NCI-H2081 (cell line): Measurements from ENCODE around the gene SLC25A11.

Source experiments
- DNase-seq, 2 experiments: peaks; one replicate each; lab custom pipeline; 2025; lab: John Stamatoyannopoulos, UW

The SLC25A11 gene

GRCh38 chr17:4939796-4940554, at the start of gene SLC25A11, which contains the start of gene RNF167:
Gene SLC25A11 (minus strand): TSS chr17:4940046. CDS start chr17:4939910, 136 bp downstream.
Gene RNF167 (plus strand): TSS chr17:4940268. CDS start chr17:4940910, 642 bp downstream.
- DNase-seq = peak; percentile 93 to 96

DNA sequence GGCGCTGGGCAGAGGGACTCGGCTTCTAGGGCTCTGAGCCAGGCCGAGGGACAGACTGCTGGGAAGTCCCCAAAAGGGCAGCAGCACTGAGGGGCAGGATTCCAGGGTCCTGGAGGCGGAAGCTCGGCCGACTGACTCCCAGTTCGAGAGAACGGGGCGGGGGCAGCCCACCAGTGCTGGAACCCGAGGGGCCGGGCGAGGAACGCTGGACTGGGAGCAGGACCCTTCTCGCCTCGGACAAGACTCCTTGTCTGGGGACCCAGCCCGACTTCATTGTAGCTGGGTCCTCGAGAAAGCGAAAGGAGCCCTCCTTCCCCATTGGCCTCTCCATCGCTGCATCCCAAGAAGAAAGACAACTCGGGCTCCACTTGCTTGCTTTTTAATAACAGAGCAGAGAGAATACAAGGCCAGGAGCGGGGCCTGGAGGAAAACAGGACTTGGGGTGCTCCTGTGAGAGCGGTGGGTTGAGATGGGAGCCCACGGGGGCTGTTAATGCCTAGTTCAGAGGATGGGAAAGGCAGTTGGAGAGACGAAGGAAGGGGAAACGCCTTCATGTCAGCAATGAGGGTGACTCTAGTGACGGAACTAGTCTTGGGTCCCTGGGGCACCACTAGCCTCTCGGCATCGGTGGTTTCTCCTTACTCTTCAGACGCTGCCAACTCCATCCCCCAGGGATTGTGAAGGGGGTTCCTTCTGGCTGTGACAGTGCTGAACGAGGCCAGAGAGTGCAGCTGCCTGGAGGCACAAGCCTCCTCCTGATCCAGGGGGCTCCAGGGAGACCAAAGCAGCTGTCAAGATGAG, 48.1 kb upstream of the SLC25A11 start:
- no peak for DNase-seq

- DNase-seq = peak; percentile 68 to 79
These were observed 47.3 kb upstream of the SLC25A11 start, which contains the start of gene CAMTA2 for GRCh38 chr17:4986951-4987766. Gene CAMTA2 (minus strand): TSS chr17:4987675. CDS start chr17:4986222, 1,453 bp downstream.

- DNase-seq = no peak
These were observed 46.6 kb upstream of the SLC25A11 start for GRCh38 chr17:4986403-4986802.

DNA sequence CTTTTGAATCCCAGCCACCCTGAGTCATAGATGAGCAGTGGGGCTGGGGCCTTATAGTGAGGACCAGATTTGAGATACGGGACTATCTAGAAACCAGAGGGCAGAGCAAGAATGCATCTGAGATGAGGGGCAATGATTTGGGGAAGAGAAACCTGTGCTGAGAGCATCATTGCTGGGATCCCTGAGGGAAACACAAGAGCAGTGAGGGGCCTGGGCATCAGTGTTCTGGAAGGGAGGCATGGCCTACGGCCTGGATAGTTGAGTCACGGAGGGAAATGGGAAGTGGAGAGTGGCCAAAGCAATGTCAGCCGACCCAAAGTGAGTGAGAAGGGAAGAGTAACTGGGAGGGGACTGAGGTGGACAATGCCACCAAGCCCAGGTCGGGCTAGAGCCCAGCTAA, 42.5 kb upstream of the SLC25A11 start:
- DNase-seq = no peak

GRCh38 chr17:4980644-4981216, 40.9 kb upstream of the SLC25A11 start:
- peak; percentile 7 to 13 for DNase-seq

DNA sequence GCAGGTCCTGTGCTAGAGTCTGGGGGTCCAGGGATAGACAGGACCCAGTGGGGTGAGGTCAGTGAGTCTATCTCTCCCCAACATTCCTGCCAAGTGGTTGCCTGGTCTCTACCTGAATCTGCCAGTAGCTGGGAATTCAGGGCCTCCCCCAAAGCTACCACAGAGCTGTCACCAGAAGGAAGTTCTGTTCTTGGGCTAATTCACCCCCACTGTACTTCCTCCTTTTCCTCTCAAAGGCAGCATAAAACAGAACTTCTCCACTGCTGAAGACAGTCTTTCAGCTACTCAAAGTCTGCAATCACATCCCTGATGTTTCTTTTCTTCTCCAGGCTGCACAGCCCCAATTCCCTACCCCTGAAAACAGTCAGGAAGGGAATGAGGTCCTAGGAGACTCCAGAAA, 38.9 kb upstream of the SLC25A11 start:
- no peak for DNase-seq

GRCh38 chr17:4974115-4974670, 34.3 kb upstream of the SLC25A11 start:
- DNase-seq = no peak

- DNase-seq = no peak
These were observed 33.6 kb upstream of the SLC25A11 start for GRCh38 chr17:4973256-4974114.

- DNase-seq = no peak
These were observed 32.9 kb upstream of the SLC25A11 start for GRCh38 chr17:4972752-4973151.

GRCh38 chr17:4972322-4972721, 32.5 kb upstream of the SLC25A11 start:
- no peak for DNase-seq

DNA sequence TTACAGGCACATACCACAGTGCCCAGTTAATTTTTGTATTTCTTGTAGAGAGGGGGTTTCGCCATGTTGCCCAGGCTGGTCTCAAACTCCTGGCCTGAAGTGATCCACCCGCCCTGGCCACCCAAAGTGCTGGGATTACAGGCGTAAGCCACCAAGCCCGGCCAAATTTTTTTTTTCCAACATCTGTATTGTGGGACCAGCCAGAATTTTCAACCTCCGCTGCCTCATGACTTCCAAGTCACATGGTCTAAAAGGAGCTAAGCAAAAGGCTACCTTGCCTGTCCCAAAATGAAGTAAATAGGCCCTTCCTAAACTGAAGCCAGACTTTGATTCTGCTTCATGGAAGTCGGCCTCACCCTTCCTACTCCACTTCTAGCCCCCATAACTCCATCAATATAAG, 32.0 kb upstream of the SLC25A11 start:
- DNase-seq = no peak

GRCh38 chr17:4970273-4970672, 30.4 kb upstream of the SLC25A11 start:
- no peak for DNase-seq

DNA sequence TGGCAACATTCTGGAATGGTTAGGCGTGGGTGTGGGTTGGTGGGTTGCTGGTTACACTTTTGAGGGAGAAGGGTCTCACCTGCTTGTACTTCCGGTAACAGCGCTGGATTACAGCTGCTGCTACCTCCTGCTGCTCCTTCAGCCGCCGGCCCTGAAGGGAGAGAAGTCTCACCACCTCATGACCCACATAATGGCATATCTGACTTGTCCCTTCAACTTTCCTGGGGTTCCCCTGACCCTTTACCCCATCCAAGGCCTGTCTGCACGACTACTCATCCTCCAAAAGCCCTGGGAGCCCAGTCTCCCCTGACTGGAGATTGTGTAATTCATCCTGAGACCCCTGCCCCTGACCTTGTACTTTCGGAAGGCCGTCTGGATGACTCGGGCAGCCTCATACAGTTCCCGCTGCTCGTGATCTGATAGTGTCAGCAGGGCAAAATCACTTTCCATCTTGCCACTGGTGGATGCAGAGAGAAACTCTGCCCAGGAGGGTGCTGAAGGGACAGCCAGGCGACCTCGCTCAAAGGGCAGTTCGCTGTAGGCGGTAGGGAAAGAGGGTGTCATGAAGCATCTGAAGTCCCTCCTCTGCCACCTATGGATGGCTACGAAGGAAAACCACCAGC, 29.8 kb upstream of the SLC25A11 start:
- DNase-seq = no peak

DNA sequence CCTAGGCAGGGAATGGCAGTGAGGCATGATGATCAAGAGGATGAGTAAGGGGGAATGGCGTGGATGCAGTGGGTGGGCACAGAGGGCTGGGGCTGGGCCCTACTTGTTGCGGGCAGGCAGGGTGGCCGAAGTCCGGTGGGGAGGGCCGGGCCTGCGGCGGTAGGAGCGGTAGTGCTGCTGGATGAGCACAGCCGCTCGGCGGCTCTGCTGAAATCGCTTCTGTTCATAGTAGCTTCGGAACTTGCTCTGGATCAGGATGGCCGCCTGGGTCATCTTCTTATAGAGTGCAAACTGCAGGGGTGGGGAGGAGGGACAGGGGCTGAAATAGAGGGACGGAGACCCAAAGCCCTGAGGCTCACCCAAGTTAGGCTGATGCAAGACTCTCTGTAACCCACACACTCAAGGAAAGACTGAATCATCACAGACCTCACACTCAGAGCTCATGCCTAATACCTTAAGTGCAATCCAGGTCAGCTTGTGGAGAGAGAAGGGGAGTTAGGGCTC, 29.3 kb upstream of the SLC25A11 start:
- no peak for DNase-seq

- DNase-seq = no peak
These were observed 28.7 kb upstream of the SLC25A11 start for GRCh38 chr17:4968486-4969046.

DNA sequence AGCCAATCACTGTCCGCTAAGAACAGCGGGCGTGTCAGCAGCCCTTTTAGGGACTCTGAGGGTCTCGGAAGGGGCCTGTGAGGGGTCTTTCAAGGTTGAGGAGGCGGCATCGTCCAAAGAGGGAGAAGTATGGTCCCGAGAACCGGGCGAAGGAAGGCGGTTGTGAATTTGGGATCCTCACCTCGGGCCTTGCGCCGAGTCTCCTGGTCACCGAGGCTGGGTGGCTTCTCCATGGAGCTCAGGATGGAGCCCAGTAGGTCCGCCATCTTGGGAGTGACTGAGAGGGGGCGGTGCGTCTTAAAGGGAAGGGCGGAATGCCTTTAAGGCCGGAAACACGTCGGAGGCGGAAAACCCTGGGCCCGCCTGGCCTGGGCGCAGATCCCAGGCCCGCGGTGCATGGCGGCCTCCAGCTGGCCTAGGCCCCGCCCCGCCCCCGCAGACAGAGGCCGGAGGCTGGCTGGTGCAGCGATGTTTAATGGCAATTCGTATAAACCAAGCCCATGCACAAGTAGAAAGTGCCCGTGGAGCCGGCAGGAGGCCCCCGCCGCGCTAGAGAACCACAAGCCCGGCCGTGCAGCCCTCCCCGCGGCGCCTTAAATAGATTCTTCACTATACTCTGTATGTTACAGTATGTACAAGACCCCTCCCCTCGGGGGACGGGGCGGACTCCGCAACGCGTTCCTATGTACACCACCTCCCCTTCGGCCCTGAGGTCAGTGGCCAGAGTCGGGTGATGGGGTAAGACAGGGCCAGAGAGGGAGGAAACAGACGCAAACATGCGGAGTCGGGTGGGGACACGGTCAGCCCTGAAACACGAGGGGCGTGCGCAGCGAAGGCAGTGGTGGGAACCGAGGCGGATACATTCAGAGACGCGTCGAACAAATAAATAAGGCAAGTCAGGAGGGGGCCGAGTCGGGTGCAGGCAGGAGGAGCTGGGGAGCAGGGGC, 28.0 kb upstream of the SLC25A11 start, which contains the start of gene SPAG7:
SPAG7 (minus strand) TSS at position 279 of the 947 bp plus-strand sequence; CDS start at position 266, 13 bp downstream.
- DNase-seq = peak; percentile 87 to 89
